HepG2 (cell line): Measurements from ENCODE around the gene SCAMP3. TPM values are rescaled to one million over a fixed set of nuclear protein-coding genes. Genes with fewer than 3 reads are reported as not detected.
A peak's percentile ranks its signal among the peaks of the same experiment; 100 is the strongest.

ENCODE experiments used
- ARID4A ChIP-seq: sonication (generic); formaldehyde crosslinking; IDR thresholded peaks from 2 replicates; pipeline ENCODE4 v1.5.0; 2020; ENCODE audit warnings: mild to moderate bottlenecking, missing genetic modification reagents, borderline replicate concordance
- FUBP1 ChIP-seq: sonication (generic); formaldehyde crosslinking; IDR thresholded peaks from 2 replicates; pipeline ENCODE4 v1.5.1; 2020; ENCODE audit warnings: missing genetic modification reagents, mild to moderate bottlenecking, borderline replicate concordance
- HMGXB3 ChIP-seq: sonication (generic); formaldehyde crosslinking; IDR thresholded peaks from 2 replicates; pipeline ENCODE4 v1.4.0; 2020; ENCODE audit warnings: missing genetic modification reagents, borderline replicate concordance
- IRF2 ChIP-seq: IDR thresholded peaks from 2 replicates; pipeline ENCODE4 v1.6.1; 2018; ENCODE audit warnings: missing genetic modification reagents, missing compliant biosample characterization
- SPEN ChIP-seq: sonication (generic); formaldehyde crosslinking; IDR thresholded peaks from 2 replicates; pipeline ENCODE4 v1.5.1; 2020; ENCODE audit warnings: low read depth, mild to moderate bottlenecking, missing genetic modification reagents
- TARDBP ChIP-seq: sonication (generic); formaldehyde crosslinking; IDR thresholded peaks from 2 replicates; pipeline ENCODE4 v1.8.0; 2022; ENCODE audit warnings: mild to moderate bottlenecking, missing genetic modification reagents
- ZBTB3 ChIP-seq: sonication (generic); formaldehyde crosslinking; IDR thresholded peaks from 2 replicates; pipeline ENCODE4 v1.4.0; 2020; ENCODE audit warnings: low read depth, mild to moderate bottlenecking, moderate library complexity, missing genetic modification reagents, borderline replicate concordance
- ZHX2 ChIP-seq, 2 experiments: sonication (generic) in 1 of 2; formaldehyde crosslinking in 1 of 2; IDR thresholded peaks; 2 replicates each; pipeline versions ENCODE4 v1.6.1 to v1.9.0; 2014 to 2022; ENCODE audit warnings: antibody characterized with exemption in 1 of 2, borderline replicate concordance in 1 of 2, inconsistent platforms in 1 of 2, low read depth in 1 of 2, missing genetic modification reagents in 1 of 2
- ZNF121 ChIP-seq: sonication (generic); formaldehyde crosslinking; IDR thresholded peaks from 2 replicates; pipeline ENCODE4 v1.5.0; 2020; ENCODE audit warnings: mild to moderate bottlenecking, missing genetic modification reagents
- polyA plus RNA-seq, 8 experiments: library from polyadenylated mRNA; depleted of rRNA in 3 of 8; stranded (reverse) in 7 of 8; unstranded in 1 of 8; fragments of >200 nt; fragmentation: Illumina TruSeq in 4 of 8; extraction: Trizol in 4 of 8; gene quantifications; 2 replicates each; pipeline versions ENCODE4 v1.2.1 to v1.2.3, GENCODE V29; 2011 to 2016; ENCODE audit warnings: low read depth in 4 of 8, missing spikeins in 1 of 8, mixed read lengths in 1 of 8; ENCODE audit not compliant: insufficient read depth in 1 of 8
- total RNA-seq, 5 experiments: library from RNA; depleted of rRNA; stranded (reverse); fragments of >200 nt; fragmentation: Illumina TruSeq; extraction: Trizol; gene quantifications; 2 replicates each; pipeline ENCODE4 v1.2.3, GENCODE V29; 2016; ENCODE audit warnings: low read depth in 1 of 5

SCAMP3 gene
- total and polyA plus RNA-seq, 2 of the 13 experiments (the other 11 are each of a cell fraction or from before 2014, with no cell fraction given): 46.8 to 83.3 TPM

GRCh38 chr1:155250633-155251449, 11.3 kb downstream of the SCAMP3 start (continued):
- TF ChIP-seq HMGXB3 (CRISPR knock-in tag): peak; percentile 20; the same call in 1 of the 2 replicates
- TF ChIP-seq ZNF121 (CRISPR knock-in tag): peak; percentile 83
- TF ChIP-seq ZHX2 (IDR thresholded peaks at IDR 0.05; ENCODE audit: low read depth): 0 out of 2 replicates have a peak, but pooled peaks have one; percentile 46
- no peak; the same call in 1 of the 2 replicates for TF ChIP-seq ZHX2 (CRISPR knock-in tag; IDR thresholded peaks at IDR 0.05; ENCODE audit: borderline replicate concordance)
- TF ChIP-seq SPEN (CRISPR knock-in tag): 0 out of 2 replicates have a peak, but pooled peaks have one; percentile 20
- TF ChIP-seq FUBP1: no peak
- TF ChIP-seq TARDBP (CRISPR knock-in tag): peak; percentile 63; the same call in 1 of the 2 replicates
- peak; percentile 70; the same call in 1 of the 2 replicates for TF ChIP-seq IRF2 (CRISPR knock-in tag)
- no peak for TF ChIP-seq ZBTB3 (CRISPR knock-in tag)
- TF ChIP-seq ARID4A (CRISPR knock-in tag): peak; percentile 51; the same call in 1 of the 2 replicates
